GM19238 (cell line): Measurements from ENCODE around the gene RPL37.
A peak's percentile ranks its signal among the peaks of the same experiment; 100 is the strongest.
"Not testable (repeated sequence)": the region's sequence is repeated elsewhere in the genome, so short reads cannot be mapped to it uniquely, and the experiment has no call there.

Experiments
- DNase-seq: peaks from one replicate; pipeline ENCODE4 v3.0.0; 2011; ENCODE audit warnings: low spot score; ENCODE audit not compliant: insufficient read length

The RPL37 gene

DNA sequence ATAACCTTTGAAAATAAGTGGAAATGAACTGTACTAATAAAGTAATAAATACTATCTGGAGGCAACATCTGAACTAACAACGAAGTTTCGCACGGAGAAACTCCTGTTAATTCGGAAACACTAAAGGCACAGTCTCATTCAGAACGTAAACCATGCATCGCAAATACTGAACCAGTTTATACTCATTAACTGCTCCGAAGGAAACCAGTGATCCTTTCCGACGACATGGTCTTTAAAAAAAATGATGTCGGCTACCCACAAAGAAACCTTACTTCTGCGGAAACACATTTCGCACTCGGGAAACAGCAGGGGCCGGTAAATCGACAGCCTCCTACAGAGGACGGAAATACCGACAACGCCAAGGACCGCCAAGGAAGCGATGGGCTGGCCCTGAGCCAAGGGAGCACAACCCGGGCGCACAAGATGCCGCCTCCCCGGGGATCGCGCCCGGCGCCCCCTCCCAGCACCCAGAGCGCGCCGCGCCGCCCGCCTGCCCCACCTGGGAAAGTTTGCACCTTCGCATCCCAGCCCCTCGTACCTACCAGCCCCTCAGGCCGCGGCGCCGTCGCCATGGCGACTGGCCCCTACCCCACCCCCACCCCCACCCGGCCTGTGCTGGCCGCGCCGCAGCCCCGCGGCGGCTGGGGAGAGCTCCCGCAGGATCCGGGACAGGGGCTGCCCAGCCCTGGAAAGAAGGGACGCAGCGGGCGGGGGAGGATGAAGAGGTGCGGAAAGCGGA lies 37.6 kb downstream of the RPL37 start:
- peak; percentile 32 for DNase-seq

DNA sequence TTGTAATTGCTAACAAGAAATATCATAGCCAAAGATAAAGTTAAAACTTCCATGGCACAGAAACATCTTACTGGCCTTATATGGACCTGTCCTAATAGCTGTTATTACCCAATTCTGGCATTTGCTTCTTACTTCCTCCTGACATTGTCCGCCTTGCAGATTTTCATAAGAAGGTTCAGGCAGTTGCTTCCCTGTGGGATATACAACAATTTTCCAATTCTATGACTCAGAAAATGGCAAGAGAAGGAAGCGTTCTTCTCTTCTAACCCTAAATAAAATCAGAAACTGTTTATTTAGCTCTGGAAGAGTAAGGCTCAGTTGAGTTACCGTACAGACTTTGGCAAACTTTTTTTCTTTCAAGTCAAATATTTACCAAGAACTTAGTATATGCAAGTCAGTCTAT lies 38.5 kb downstream of the RPL37 start:
- no peak for DNase-seq

DNA sequence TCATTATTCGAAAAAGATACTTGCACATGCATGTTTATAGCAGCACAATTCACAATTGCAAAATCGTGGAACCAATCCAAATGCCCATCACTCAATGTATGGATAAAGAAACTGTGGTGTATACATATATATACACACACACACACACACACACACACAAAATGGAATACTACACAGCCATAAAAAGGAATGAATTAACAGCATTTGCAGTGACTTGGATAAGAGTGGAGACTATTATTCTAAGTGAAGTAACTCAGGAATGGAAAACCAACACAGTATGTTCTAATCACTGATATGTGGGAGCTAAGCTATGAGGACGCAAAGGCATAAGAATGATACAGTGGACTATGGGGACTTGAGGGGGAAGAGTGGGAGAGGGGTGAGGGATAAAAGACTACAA lies 40.1 kb downstream of the RPL37 start:
- not testable (repeated sequence) for DNase-seq

DNA sequence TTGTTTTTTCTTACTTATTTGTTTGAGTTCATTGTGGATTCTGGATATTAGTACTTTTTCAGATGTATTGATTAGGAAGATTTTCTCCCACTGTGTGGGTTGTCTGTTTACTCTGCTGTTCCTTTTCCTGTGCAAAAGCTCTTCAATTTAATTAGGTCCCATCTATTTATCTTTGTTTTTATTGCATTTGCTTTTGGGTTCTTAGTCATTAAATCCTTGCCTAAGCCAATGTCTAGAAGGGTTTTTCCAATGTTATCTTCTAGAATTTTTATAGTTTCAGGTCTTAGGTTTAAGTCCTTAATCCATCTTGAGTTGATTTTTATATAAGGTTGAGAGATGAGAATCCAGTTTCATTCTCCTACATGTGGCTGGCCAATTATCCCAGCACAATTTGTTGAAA lies 40.7 kb downstream of the RPL37 start:
- DNase-seq: not testable (repeated sequence)

DNA sequence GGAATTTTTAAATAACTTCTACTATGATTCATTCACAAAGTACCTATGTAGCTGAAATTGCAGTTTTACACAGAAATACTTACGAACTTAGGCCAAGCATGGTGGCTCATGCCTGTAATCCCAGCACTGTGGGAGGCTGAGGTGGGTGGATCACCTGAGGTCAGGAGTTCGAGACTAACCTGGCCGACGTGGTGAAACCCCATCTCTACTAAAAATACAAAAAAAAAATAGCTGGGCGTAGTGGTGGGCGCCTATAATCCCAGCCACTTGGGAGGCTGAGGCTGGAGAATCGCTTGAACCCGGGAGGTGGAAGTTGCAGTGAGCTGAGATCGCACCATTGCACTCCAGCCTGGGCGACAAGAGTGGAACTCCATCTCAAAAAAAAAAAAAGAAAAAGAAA lies 42.3 kb downstream of the RPL37 start:
- not testable (repeated sequence) for DNase-seq

DNA sequence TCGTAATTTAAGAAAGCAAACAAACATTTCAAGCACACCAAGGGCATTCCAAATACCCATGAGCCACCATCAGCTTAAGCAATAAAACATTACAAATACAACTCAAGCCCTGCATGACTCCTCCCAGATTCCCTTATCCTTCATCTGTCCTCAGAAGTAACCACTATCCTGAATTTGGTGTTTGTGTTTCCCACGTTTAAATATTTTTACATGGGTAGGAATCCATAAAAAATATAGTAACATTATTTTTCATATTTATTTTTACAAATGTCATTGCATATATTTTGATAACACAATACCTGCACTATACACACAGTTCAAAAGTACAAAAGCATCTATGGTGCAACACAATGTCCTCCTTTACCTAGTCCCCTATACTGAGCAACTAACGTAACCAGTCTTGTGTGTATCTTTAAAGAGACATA lies 43.3 kb downstream of the RPL37 start:
- DNase-seq: no peak

DNA sequence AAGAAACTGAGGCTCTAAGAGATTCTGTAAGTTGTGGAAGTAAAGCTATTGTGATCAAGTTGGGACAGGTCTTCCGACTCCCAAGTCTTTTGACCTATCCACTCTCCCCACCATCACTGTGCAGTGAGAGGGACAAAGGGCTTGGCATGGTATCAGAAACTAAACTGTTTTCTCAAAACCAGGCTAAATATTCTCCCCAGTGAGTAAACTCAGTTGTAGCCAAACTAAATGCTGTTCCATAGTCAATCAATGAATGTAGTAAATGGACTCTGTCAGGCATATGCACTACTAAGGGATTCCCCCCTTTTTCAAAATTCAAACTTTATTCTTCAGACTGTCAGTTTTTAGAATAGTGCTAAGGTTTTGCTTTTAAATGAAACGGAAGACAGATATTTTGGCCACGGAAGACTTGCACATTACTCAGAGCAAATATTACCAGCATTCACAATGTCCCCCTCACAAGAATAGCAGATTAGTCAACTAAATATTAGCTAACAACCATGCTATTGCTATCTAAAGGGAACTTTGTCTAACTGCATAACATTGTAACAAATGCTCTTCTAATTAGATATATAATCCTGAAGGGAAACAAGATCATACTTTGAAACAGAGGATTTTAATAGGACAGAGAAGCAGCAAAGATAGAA lies 44.0 kb downstream of the RPL37 start:
- no peak for DNase-seq

DNA sequence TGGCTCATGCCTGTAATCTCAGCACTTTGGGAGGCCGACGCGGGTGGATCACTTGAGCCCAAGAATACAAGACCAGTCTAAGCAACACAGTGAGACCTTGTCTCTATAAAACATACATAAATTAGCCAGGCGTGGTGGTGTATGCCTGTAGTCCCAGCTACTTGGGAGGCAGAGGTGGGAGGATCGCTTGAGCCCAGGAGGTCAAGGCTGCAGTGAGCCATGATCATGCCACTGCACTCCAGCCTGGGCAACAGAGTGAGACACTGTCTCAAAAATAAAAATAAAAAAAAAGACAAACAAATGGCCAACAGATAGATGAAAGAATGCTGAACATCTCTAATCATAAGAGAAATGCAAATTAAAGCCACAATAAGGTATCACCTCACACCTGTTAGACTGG lies 46.1 kb downstream of the RPL37 start:
- not testable (repeated sequence) for DNase-seq

DNA sequence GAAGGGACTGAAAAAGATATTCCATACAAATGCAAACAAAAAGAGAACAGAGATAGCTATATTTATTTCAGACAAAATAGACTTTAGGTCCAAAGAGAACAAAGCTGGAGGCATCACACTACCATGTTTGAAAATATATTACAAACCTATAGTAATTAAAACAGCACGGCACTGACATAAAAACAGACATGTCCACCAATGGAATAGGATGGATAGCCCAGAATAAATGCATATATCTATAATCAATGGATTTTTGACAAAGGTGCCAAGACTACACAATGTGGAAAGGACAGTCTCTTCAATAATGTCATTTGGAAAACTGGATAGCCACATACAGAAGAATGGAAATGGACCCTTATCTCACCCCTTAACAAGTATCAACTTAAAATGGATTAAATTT lies 47.0 kb downstream of the RPL37 start:
- DNase-seq: no peak

DNA sequence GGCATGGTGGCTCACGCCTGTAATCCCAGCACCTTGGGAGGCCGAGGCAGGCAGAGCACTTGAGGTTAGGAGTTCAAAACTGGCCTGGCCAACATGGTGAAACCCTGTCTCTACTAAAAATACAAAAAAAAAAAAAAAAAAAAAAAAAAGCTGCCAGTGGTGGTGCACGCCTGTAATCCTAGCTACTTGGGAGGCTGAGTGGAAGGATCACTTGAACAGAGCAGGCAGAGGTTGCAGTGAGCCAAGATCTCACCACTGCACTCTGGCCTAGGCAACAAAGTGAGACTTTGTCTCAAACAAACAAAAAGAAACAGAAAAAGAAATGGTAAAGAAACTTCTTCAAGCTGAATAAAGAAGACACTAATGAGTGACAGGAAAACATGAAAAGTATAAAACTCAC lies 48.4 kb downstream of the RPL37 start:
- not testable (repeated sequence) for DNase-seq

DNA sequence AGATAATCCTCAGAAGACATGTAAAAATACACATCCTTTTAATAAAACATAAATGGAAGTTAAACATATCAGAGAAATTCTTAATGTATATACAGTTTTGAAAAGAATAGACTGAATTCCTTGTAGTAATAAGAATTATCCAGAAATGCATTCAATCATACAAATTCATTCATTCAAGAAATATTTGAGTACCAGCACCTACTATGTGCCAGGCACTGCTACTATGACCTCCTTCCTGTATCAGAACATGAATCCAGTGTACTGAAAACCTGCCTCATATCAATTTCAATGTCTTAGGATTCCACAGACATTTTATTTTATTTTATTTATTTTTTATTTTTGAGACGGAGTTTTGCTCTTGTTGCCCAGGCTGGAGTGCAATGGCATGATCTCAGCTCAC lies 50.1 kb downstream of the RPL37 start:
- DNase-seq: no peak

DNA sequence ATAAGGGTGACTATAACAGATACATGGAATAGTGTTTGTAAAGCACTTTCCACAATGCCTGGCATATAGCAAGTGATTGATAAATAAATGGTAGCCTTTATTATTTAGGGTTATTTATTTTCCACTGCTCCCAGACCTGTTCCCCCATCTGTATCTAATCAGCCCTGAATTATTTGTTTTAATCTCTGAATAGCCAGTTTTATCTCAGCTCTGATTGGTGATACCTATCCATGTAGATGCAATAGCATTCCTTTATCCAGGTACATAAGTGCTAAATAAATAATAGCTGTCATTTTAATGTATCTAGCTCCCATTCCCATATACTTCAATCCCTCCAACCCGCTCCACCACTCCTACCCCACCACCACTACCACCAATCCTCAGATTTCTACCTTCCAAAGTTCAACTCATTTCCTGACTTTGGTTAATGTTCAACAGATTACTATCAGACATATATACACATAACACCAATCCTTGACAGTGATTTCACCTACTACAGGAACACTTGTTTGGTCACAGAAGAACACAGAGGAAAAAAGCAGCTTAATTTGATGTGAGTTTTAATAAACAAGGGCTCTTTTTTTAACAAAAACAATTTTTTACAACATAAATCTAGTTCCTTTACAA lies 50.9 kb downstream of the RPL37 start:
- no peak for DNase-seq

DNA sequence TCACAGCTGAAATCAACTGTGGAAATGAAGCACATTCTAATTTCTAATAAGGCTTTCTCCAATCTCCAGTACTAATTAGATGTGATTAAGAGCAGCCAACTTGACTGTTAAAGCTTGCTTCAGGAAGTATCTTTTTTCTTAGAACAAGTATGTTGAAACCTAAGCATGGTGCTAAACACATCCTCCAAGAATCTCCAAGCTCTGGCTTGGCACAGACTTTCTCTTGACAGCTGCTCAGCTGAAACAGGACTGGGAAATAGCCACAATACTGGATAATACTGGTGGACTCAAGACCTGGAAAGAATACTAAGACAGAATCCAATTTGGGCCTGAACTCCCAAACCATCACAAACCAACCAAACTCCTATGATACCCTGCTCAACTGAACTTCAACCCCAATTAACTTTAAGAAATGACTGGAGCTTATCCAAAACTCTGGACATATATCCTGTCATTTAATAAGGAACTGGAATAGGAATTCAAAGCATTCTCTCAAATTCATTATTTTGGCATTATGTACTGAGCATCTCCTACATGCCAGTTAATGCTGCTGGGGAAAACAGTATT lies 53.1 kb downstream of the RPL37 start:
- DNase-seq: no peak

DNA sequence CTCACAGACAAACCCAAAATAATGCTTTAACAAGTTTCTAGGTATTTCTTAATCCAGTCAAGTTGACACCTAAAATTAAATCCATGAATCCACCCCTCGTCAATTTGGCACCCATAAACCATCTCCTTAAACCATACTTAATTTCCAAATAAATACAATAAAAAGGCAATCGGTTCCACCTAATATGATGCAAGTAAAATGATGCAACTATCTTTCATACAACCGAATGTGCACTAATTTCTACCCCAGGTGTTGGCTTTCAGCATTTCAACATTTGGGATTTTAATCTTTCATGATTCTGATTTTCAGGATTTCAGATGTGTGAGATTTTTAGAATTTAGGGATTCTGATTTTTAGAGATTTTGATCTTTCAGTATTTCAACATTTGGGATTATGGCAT lies 54.2 kb downstream of the RPL37 start:
- DNase-seq: no peak

DNA sequence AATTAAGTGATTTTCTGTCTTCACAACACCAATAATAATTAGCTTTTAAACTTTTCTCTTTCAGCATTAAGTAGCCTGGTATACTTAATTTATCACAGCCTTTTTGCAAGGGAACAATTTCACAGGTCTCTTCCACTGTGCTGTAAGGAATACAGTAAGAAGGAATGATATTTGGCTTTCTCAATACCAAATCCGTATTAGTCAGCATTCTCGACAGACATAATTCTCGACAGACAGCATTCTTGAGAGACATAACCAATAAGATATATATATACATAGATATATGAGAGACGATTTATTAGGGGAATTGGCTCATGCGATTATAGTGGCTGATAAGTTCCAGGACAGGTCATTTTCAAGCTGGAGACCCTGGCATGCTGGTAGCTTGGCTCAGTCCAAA lies 54.8 kb downstream of the RPL37 start:
- DNase-seq: no peak

DNA sequence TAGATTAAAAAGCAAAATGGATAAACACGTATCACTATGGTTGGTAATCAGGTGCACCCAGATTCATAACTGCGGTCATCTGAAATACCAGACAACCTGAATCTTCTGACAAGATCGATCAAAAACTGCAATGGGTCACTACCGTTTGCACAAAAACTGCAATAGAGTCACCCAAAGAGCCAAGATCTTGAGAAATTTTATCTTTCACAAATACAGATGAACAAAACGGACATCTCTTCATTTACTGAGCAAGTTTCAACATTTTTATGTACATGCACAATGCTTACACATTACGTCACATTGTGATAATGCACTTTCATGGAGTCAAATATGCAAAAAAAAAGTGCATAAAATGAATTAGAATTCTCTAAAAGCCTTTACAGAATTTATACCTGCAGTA lies 55.5 kb downstream of the RPL37 start:
- DNase-seq: no peak

DNA sequence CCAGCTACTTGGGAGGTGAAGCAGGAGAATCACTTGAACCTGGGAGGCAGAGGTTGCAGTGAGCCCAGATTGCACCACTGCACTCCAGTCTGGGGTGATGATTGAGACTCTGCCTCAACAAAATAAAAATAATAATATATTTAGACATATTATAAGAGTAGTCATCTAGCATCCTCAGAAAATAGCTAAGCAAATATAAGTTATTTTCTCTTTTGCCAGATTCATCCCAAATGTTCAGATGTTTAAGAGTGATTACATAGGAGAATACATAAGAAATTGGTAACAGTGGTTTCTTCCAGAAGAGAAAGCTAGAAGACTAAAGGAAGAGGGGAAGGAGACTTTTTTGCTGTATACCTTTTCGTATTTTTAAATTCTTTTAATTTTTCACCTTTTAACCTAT lies 56.9 kb downstream of the RPL37 start:
- DNase-seq: no peak

DNA sequence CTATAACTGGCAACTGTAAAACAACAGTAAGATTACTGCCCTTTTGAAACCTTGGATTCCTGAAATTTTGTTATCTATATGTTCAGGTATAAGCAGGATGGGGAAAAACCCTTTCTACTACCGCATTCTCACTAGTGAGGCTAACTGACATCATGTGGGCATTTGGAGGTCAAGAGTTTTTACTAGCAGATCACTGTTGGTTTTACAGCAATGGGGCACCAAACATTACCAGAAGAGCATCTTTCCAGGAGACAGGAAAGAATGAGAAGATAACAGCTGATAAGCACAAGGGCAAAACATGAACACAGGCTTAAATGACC lies 58.4 kb downstream of the RPL37 start:
- DNase-seq: no peak

DNA sequence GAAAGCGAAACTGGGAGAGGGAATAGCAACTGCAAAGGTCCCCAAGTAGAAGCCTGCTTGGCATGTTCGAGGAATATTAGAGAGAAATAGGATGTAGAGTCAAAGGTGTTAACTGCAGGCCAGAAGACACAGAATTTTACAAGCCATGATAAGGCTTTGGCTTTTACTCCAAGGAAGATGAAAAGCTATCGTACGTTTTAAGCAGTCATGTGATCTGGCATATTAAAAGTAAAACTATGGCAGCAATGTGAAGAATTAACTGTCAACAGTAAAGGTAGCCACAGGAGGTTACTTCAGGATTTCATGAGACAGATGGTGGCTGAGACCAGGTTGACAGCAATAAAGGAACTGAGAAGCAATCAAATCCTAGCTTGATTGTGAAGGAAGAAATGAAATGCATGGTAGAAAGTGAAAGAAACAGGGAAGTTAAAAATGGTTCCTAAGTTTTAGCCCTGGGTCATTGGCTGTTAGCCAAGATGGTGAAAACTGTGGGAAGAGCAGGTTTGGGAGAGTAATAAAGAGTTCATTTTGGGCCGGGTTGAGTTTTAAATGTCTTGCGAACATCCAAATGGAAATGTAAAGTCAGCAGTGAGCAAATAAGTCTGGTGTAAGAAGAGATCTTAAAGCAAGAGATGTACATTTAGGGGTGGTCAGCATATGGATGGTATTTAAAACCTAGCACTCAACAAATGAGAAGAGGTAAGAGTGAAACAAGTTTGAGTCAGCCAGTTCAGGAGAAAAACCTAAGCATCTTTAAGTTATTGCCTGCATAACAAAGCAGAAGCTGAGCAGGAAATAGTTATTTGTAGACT lies 59.0 kb downstream of the RPL37 start:
- no peak for DNase-seq
